GM12892 (cell line): ENCODE measurements around the gene FOXL1.

ENCODE experiments used
- POLR2A ChIP-seq: IDR thresholded peaks from 2 replicates; pipeline ENCODE4 v1.6.1; 2011; ENCODE audit warnings: low read depth, low read length, control low read depth
- POLR2AphosphoS5 ChIP-seq: IDR thresholded peaks from 2 replicates; pipeline ENCODE4 v1.6.1; 2011; ENCODE audit warnings: low read depth, low read length, control low read depth
- TAF1 ChIP-seq: IDR thresholded peaks from 2 replicates; pipeline ENCODE4 v1.6.1; 2011; ENCODE audit warnings: low read depth, mild to moderate bottlenecking, control low read depth, low read length, borderline replicate concordance

GRCh38 chr16:86530251-86531190 lies 47.8 kb upstream of the FOXL1 start:
- TF ChIP-seq POLR2AphosphoS5 = no peak
- TF ChIP-seq POLR2A = no peak
- no peak for TF ChIP-seq TAF1
